Loucy (cell line): ENCODE results near the gene GMCL2.

Experiments used
- H2AFZ ChIP-seq: fragments of 200-600 bp; sonication (generic); 2 replicates; pipeline ENCODE4 v1.6.0; 2016; ENCODE audit warnings: antibody characterized with exemption, mild to moderate bottlenecking, low read length, moderate library complexity
- H3F3A ChIP-seq: fragments of 200-600 bp; 2 replicates; pipeline ENCODE4 v1.6.0; 2016; ENCODE audit warnings: antibody characterized with exemption, low read depth, mild to moderate bottlenecking
- H3K27me3 ChIP-seq: fragments of 200-600 bp; sonication (generic); 2 replicates; pipeline ENCODE4 v1.6.1; 2014; ENCODE audit warnings: low read length, mild to moderate bottlenecking; ENCODE audit not compliant: insufficient read depth, poor library complexity, severe bottlenecking
- H3K36me3 ChIP-seq: fragments of 200-600 bp; sonication (generic); 2 replicates; pipeline ENCODE4 v1.6.1; 2016; ENCODE audit warnings: low read length; ENCODE audit not compliant: insufficient read depth
- H3K4me1 ChIP-seq: fragments of 200-600 bp; sonication (generic); 2 replicates; pipeline ENCODE4 v1.5.1; 2014; ENCODE audit warnings: low read length, mild to moderate bottlenecking; ENCODE audit not compliant: insufficient read depth, poor library complexity, severe bottlenecking
- H3K4me2 ChIP-seq: fragments of 200-600 bp; sonication (generic); 2 replicates; pipeline ENCODE4 v1.6.0; 2014; ENCODE audit warnings: antibody characterized with exemption, low read length, low read depth, mild to moderate bottlenecking; ENCODE audit not compliant: poor library complexity, severe bottlenecking
- H3K4me3 ChIP-seq: fragments of 200-600 bp; sonication (generic); 2 replicates; pipeline ENCODE4 v1.5.1; 2014; ENCODE audit warnings: low read length, mild to moderate bottlenecking, mixed read lengths; ENCODE audit not compliant: poor library complexity, severe bottlenecking
- H3K79me2 ChIP-seq: fragments of 200-600 bp; sonication (generic); 2 replicates; pipeline ENCODE4 v1.6.1; 2014; ENCODE audit warnings: low read length; ENCODE audit not compliant: insufficient read depth
- H3K9ac ChIP-seq: fragments of 200-600 bp; sonication (generic); 2 replicates; pipeline ENCODE4 v1.6.0; 2014; ENCODE audit warnings: mild to moderate bottlenecking, low read depth, low read length, moderate library complexity; ENCODE audit not compliant: poor library complexity, severe bottlenecking
- H3K9me2 ChIP-seq: fragments of 200-600 bp; sonication (generic); replicated peaks from 2 replicates; pipeline ENCODE4 v1.6.1; 2016; ENCODE audit warnings: low read depth, low read length, mixed read lengths
- H3K9me3 ChIP-seq: fragments of 200-600 bp; sonication (generic); 2 replicates; pipeline ENCODE4 v1.6.1; 2014; ENCODE audit warnings: mild to moderate bottlenecking, antibody characterized with exemption, low read length, low read depth; ENCODE audit not compliant: insufficient read depth
- H4K20me1 ChIP-seq: fragments of 200-600 bp; sonication (generic); 2 replicates; pipeline ENCODE4 v1.6.0; 2014; ENCODE audit warnings: antibody characterized with exemption, low read length, mild to moderate bottlenecking; ENCODE audit not compliant: insufficient read depth, poor library complexity, severe bottlenecking
- EZH2phosphoT487 ChIP-seq: fragments of 200-600 bp; IDR thresholded peaks from 2 replicates; pipeline ENCODE4 v1.6.1; 2018; ENCODE audit warnings: antibody characterized with exemption, mild to moderate bottlenecking, moderate library complexity, borderline replicate concordance
- TF ChIP-seq, protein P1 (sequence below): fragments of 200-600 bp; sonication (generic); conservative IDR thresholded peaks from 2 replicates; pipeline ENCODE4 v1.5.1; 2014; ENCODE audit warnings: mild to moderate bottlenecking, antibody characterized with exemption, low read length

The GMCL2 gene

DNA sequence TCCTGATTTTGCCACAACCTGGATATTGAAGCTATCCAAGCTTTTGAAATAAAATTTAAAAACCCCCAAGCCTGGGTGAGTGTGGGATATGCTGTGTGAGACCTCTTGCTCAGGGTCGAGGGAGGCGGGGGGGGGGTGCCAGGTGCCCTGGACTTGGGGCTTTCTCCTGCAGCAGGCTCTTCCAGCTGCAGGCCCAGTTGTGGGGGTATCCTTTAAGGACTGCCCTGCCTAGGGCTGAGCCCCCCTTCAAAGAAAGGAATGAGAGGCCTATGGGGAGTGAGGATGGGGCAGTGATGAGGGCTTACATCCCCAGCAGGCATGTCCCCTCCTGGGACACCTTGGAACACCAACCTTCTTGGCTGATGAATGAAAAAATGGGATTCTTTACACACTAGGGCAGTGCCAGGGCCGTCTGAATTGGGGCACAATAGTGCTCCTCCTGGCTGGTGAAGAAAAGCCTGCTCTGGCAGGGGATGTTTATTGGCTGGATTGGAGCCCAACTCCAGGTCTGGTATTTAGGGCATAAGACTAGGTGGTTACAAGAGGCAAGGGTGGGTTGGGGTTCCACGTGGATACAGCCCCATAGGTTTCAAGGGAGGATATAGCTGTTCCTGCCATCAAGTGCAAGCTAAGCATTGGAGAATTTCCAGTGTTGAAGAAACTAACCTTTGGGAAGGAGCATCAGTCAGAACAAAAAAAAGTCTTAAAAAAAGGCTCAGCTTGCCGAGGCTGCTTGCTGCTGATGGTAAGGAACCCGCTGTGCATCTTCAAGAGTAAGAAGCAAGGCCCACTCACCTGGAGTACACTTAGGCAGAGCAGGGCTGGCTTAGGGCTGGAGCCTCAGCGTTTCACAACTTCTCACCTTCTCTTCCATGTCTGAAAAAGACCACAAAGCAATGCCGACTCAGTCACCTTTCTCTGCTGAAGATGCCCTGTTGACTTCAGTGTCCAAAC lies 24.2 kb upstream of the GMCL2 start:
- peaks cover 84% of the 10 kb centered on the region for H3K36me3 ChIP-seq
- no peak overlapping the region for H2AFZ ChIP-seq
- peaks cover 55% of the 10 kb centered on the region for H4K20me1 ChIP-seq
- no peaks in the 10 kb centered on the region for H3K9me2 ChIP-seq
- peaks cover 47% of the 10 kb centered on the region for H3K79me2 ChIP-seq
- H3K4me2 ChIP-seq, result no peak overlapping the region
- TF ChIP-seq, protein P1, sequence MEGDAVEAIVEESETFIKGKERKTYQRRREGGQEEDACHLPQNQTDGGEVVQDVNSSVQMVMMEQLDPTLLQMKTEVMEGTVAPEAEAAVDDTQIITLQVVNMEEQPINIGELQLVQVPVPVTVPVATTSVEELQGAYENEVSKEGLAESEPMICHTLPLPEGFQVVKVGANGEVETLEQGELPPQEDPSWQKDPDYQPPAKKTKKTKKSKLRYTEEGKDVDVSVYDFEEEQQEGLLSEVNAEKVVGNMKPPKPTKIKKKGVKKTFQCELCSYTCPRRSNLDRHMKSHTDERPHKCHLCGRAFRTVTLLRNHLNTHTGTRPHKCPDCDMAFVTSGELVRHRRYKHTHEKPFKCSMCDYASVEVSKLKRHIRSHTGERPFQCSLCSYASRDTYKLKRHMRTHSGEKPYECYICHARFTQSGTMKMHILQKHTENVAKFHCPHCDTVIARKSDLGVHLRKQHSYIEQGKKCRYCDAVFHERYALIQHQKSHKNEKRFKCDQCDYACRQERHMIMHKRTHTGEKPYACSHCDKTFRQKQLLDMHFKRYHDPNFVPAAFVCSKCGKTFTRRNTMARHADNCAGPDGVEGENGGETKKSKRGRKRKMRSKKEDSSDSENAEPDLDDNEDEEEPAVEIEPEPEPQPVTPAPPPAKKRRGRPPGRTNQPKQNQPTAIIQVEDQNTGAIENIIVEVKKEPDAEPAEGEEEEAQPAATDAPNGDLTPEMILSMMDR, result no peak
- TF ChIP-seq EZH2phosphoT487, result no peak
- no peak overlapping the region for H3K4me3 ChIP-seq
- H3F3A ChIP-seq, result no peaks in the 10 kb centered on the region
- H3K9me3 ChIP-seq, result no peaks in the 10 kb centered on the region
- H3K27me3 ChIP-seq, result no peaks in the 10 kb centered on the region
- H3K9ac ChIP-seq, result no peak overlapping the region
- peaks cover 10% of the 10 kb centered on the region for H3K4me1 ChIP-seq

DNA sequence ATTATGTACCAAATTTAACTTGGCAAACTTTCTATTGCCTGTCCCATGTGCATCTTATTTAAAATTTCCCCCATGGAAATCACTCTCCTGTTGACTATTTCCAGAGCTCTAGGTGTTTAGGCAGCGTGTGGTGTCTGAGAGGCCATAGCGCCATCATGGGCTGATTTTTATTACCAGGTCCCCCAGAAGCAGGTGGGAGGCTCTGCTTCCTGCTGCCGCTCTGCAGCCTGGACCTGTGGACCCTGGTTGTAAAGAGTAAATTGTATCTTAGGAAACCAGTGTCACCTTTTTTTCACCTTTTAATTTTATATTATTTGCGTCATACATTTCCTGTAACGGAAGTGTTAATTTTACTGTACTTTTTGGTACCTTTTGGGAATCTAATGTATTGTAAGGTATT lies 23.5 kb upstream of the GMCL2 start:
- Histone ChIP-seq H3F3A (no peaks in the 10 kb centered on the region), H3K9ac (no peak overlapping the region), H3K9me3 (no peaks in the 10 kb centered on the region), H3K4me3 (no peak overlapping the region), H3K79me2 (peaks cover 54% of the 10 kb centered on the region), H4K20me1 (peaks cover 62% of the 10 kb centered on the region), H2AFZ (no peak overlapping the region), H3K9me2 (no peaks in the 10 kb centered on the region), H3K4me1 (peaks cover 10% of the 10 kb centered on the region), H3K27me3 (no peaks in the 10 kb centered on the region), H3K4me2 (no peak overlapping the region), H3K36me3 (peaks cover 86% of the 10 kb centered on the region)
- TF ChIP-seq EZH2phosphoT487, result no peak
- TF ChIP-seq, protein P1, result no peak

DNA sequence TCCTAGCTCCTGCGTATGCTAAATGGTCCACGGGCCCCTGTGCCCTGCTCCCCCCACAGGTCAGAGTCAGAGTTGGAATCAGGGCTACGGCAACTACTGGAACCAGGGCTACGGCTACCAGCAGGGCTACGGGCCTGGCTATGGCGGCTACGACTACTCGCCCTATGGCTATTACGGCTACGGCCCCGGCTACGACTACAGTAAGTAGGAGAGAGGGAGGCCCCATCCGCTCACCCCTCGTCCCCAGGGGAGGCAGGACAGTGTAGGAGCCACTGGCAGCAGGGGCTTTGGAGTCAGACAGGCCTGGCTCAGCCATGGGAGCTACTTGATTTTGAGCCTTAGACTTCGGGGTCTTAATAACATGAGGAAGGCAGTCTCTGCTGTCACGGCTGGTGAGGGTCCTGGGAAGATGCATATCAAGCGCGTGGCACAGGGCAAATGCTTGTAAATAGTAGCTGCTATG lies 22.9 kb upstream of the GMCL2 start:
- TF ChIP-seq EZH2phosphoT487, result no peak
- TF ChIP-seq, protein P1, result no peak
- Histone ChIP-seq H3K27me3 (no peaks in the 10 kb centered on the region), H3K36me3 (peaks cover 89% of the 10 kb centered on the region), H4K20me1 (peaks cover 67% of the 10 kb centered on the region), H3K4me1 (peaks cover 10% of the 10 kb centered on the region), H3K79me2 (peaks cover 60% of the 10 kb centered on the region), H3K9ac (no peak overlapping the region), H3K4me3 (peak overlapping the region; percentile 90), H3K9me3 (no peaks in the 10 kb centered on the region), H2AFZ (no peak overlapping the region), H3K4me2 (peak overlapping the region; percentile 98), H3K9me2 (no peaks in the 10 kb centered on the region), H3F3A (no peaks in the 10 kb centered on the region)
